CD4-positive, alpha-beta T cell (primary cell): ENCODE measurements around the gene ITGA4. TPM values are rescaled to one million over a fixed set of nuclear protein-coding genes. Genes with fewer than 3 reads are reported as not detected.
A peak's percentile ranks its signal among the peaks of the same experiment; 100 is the strongest.

ENCODE experiments used
- ATAC-seq: fragments of 200-7000 bp; cut with Tn5 transposase; one replicate; pipeline ENCODE4 v1.10.0; 2022; ENCODE audit warnings: mild to moderate bottlenecking; ENCODE audit not compliant: poor library complexity
- CTCF ChIA-PET: fragments of 350-600 bp; sonication (Branson Sonifier 250); formaldehyde crosslinking; loops from one replicate; lab custom pipeline; 2021; ENCODE audit warnings: antibody characterized with exemption, inconsistent platforms; lab: Charles Lee
- POLR2A ChIA-PET: fragments of 350-600 bp; sonication (Branson Sonifier 250); formaldehyde crosslinking; loops from one replicate; lab custom pipeline; 2021; ENCODE audit warnings: antibody characterized with exemption, inconsistent platforms; lab: Charles Lee
- DNase-seq, 14 experiments: peaks; one replicate each; pipeline ENCODE4 v3.0.0-alpha.2; 2013 to 2020; ENCODE audit warnings: mixed read lengths in 2 of 14
- H3K27ac ChIP-seq, 2 donors: one replicate each; pipeline versions ENCODE4 v1.5.1 to v1.7.0; 2013; ENCODE audit warnings: low read length in 2 of 2, low read depth in 1 of 2, mild to moderate bottlenecking in 1 of 2
- H3K27me3 ChIP-seq, 2 experiments: 1 replicate in 1 of 2; 2 replicates in 1 of 2; pipeline versions ENCODE4 v1.6.1 to v1.7.0; 2013; ENCODE audit warnings: low read length in 2 of 2, control low read depth in 1 of 2, mild to moderate bottlenecking in 1 of 2, moderate library complexity in 1 of 2; ENCODE audit not compliant: insufficient read depth in 2 of 2, control insufficient read depth in 1 of 2
- H3K36me3 ChIP-seq: one replicate; pipeline ENCODE4 v1.6.1; 2013; ENCODE audit warnings: low read length, control low read depth; ENCODE audit not compliant: insufficient read depth
- H3K4me1 ChIP-seq: one replicate; pipeline ENCODE4 v1.6.1; 2013; ENCODE audit warnings: low read length, control low read depth; ENCODE audit not compliant: insufficient read depth
- H3K4me3 ChIP-seq: one replicate; pipeline ENCODE4 v1.5.1; 2013; ENCODE audit warnings: mild to moderate bottlenecking, low read length, moderate library complexity
- H3K9me3 ChIP-seq, 2 experiments: 1 replicate in 1 of 2; 2 replicates in 1 of 2; pipeline versions ENCODE4 v1.6.1 to v1.7.0; 2013; ENCODE audit warnings: low read length in 2 of 2, mild to moderate bottlenecking in 2 of 2, control low read depth in 1 of 2, moderate library complexity in 1 of 2; ENCODE audit not compliant: control insufficient read depth in 1 of 2, insufficient read depth in 1 of 2
- H3K27ac Mint-ChIP-seq: one replicate; pipeline ENCODE4 v1.8.0; 2020; ENCODE audit warnings: mixed read lengths
- H3K27me3 Mint-ChIP-seq: one replicate; pipeline ENCODE4 v1.8.0; 2021; ENCODE audit warnings: mixed read lengths
- H3K36me3 Mint-ChIP-seq: one replicate; pipeline ENCODE4 v1.8.0; 2021; ENCODE audit warnings: low read depth, mixed read lengths
- H3K4me1 Mint-ChIP-seq: one replicate; pipeline ENCODE4 v1.8.0; 2021; ENCODE audit warnings: low read depth, mixed read lengths
- H3K4me3 Mint-ChIP-seq: one replicate; pipeline ENCODE4 v1.8.0; 2020; ENCODE audit warnings: mild to moderate bottlenecking, mixed read lengths
- H3K9me3 Mint-ChIP-seq: one replicate; pipeline ENCODE4 v1.8.0; 2020; ENCODE audit warnings: mixed read lengths
- CTCF ChIP-seq: fragments of 200-600 bp; IDR thresholded peaks from one replicate; pipeline ENCODE4 v1.8.0; 2022; ENCODE audit warnings: antibody characterized with exemption, mild to moderate bottlenecking
- intact Hi-C, 2 experiments: fragments of 100-400 bp; cut with DNase I in 1 of 2; cut with micrococcal nuclease in 1 of 2; formaldehyde crosslinking; loops; one replicate each; pipeline versions ENCODE4 v1.15.1 to v1.9.0; 2023 to 2025; cut with DNase I, micrococcal nuclease
- polyA plus RNA-seq, 2 donors: library from polyadenylated mRNA; unstranded; fragments of 120-200 nt; gene quantifications; one replicate each; pipeline ENCODE4 v1.2.1, GENCODE V29; 2013
- total RNA-seq, 174 experiments: library from RNA in 2 of 174; stranded (reverse) in 2 of 174; gene quantifications; one replicate each; pipeline ENCODE4 v1.2.3 and lab custom pipeline; 2021 to 2026

ITGA4 gene
- total RNA-seq (10 to 100 TPM; 79.4 to 79.5 TPM), total RNA-seq (lab: John Stamatoyannopoulos, UW) (78.5 to 2,211 (median 443) reads per million in 172 experiments)
- polyA plus RNA-seq (2013, experiment 1 of 2), result 246 TPM
- 272 TPM for polyA plus RNA-seq (2013, experiment 2 of 2)

GRCh38 chr2:181457121-181457740 is at the start of gene ITGA4:
Gene ITGA4 (plus strand): TSS chr2:181457386. CDS start chr2:181457655, 269 bp downstream.
- POLR2A ChIA-PET, result interaction anchor here (0.6 to 6.4 kb wide), 29 partner anchors 10 to 477 kb away, joined by 3 to 115 read pairs (median 4); partner anchors contain the start of gene UBE2E3
- peaks cover 23% of the 10 kb centered on the region for H3K4me1 ChIP-seq
- peak within 1 kb of the TSS; percentile 91 for H3K4me3 ChIP-seq
- no peaks in the 10 kb centered on the region for H3K27me3 Mint-ChIP-seq
- H3K36me3 Mint-ChIP-seq, result peaks cover 24% of the 10 kb centered on the region
- peaks cover 77% of the 10 kb centered on the region for H3K4me1 Mint-ChIP-seq
- H3K36me3 ChIP-seq, result peaks cover 5% of the 10 kb centered on the region
- TF ChIP-seq CTCF, result peak; percentile 81
- peak within 1 kb of the TSS; percentile 84 for H3K27ac Mint-ChIP-seq
- intact Hi-C loops, result loop anchor here (1.0 to 10.0 kb wide), 13 partner anchors 8 to 475 kb away; partner anchors contain the start of genes ITPRID2 (in 1 of the 2) and UBE2E3 (in 1 of the 2)
- peak within 1 kb of the TSS; percentile 93 for H3K4me3 Mint-ChIP-seq
- CTCF ChIA-PET, result interaction anchor here (0.6 to 2.6 kb wide), 32 partner anchors 11 to 353 kb away, joined by 3 to 43 read pairs (median 4); no protein-coding TSS in a partner anchor
- no peaks in the 10 kb centered on the region for H3K9me3 Mint-ChIP-seq
- no peaks in the 10 kb centered on the region for H3K9me3 ChIP-seq
- no peaks in the 10 kb centered on the region for H3K27me3 ChIP-seq
- DNase-seq (peak; percentile 77 to 94 (median 86)), ATAC-seq (peak; percentile 84)
- H3K27ac ChIP-seq, result peak within 1 kb of the TSS; percentile 73 to 93

- DNase-seq (no peak), ATAC-seq (no peak)
- intact Hi-C loops, result no loop called here
- H3K27me3 Mint-ChIP-seq, result no peaks in the 10 kb centered on the region
- no peak overlapping the region for H3K27ac ChIP-seq
- ChIA-PET POLR2A (no interaction called here), CTCF (no interaction called here)
- no peaks in the 10 kb centered on the region for H3K27me3 ChIP-seq
- H3K36me3 ChIP-seq, result no peaks in the 10 kb centered on the region
- no peak overlapping the region for H3K4me3 Mint-ChIP-seq
- peaks cover 5% of the 10 kb centered on the region for H3K36me3 Mint-ChIP-seq
- H3K27ac Mint-ChIP-seq, result no peak overlapping the region
- H3K4me1 ChIP-seq, result no peaks in the 10 kb centered on the region
- peaks cover 4% of the 10 kb centered on the region for H3K4me1 Mint-ChIP-seq
- TF ChIP-seq CTCF, result no peak
- no peaks in the 10 kb centered on the region for H3K9me3 ChIP-seq
- no peak overlapping the region for H3K4me3 ChIP-seq
- no peaks in the 10 kb centered on the region for H3K9me3 Mint-ChIP-seq
Observed at GRCh38 chr2:181408861-181409260, 48.3 kb upstream of the ITGA4 start.

- H3K4me3 ChIP-seq, result no peak overlapping the region
- ChIA-PET POLR2A (no interaction called here), CTCF (no interaction called here)
- Mint-ChIP-seq H3K27ac (no peak overlapping the region), H3K9me3 (peaks cover 2% of the 10 kb centered on the region), H3K4me3 (no peak overlapping the region), H3K27me3 (no peaks in the 10 kb centered on the region), H3K36me3 (peaks cover 5% of the 10 kb centered on the region), H3K4me1 (peaks cover 3% of the 10 kb centered on the region)
- no peaks in the 10 kb centered on the region for H3K9me3 ChIP-seq
- H3K36me3 ChIP-seq, result no peaks in the 10 kb centered on the region
- no peak overlapping the region for H3K27ac ChIP-seq
- TF ChIP-seq CTCF, result no peak
- ATAC-seq (no peak), DNase-seq (peak in 1 of 14 experiments; percentile 19)
- H3K27me3 ChIP-seq, result no peaks in the 10 kb centered on the region
- intact Hi-C loops, result no loop called here
- no peaks in the 10 kb centered on the region for H3K4me1 ChIP-seq
Observed at GRCh38 chr2:181411105-181411849, 45.9 kb upstream of the ITGA4 start.
